HUES6 (cell line): Measurements from ENCODE around the gene ENKUR.

Source experiments
- H3K27ac ChIP-seq: 2 replicates; pipeline ENCODE4 v1.7.0; 2013; ENCODE audit warnings: low read depth, mild to moderate bottlenecking, low read length, inconsistent platforms
- H3K27me3 ChIP-seq: 2 replicates; pipeline ENCODE4 v1.6.1; 2013; ENCODE audit warnings: low read length; ENCODE audit not compliant: control insufficient read depth, insufficient read depth
- H3K36me3 ChIP-seq: 2 replicates; pipeline ENCODE4 v1.6.1; 2013; ENCODE audit warnings: low read length; ENCODE audit not compliant: control insufficient read depth, insufficient read depth
- H3K4me1 ChIP-seq: 2 replicates; pipeline ENCODE4 v1.6.1; 2013; ENCODE audit warnings: low read length; ENCODE audit not compliant: control insufficient read depth, insufficient read depth
- H3K4me3 ChIP-seq: 2 replicates; pipeline ENCODE4 v1.5.1; 2013; ENCODE audit warnings: low read depth, low read length
- H3K9ac ChIP-seq: one replicate; pipeline ENCODE4 v1.6.1; 2013; ENCODE audit warnings: mild to moderate bottlenecking, low read length
- H3K9me3 ChIP-seq: 2 replicates; pipeline ENCODE4 v1.6.1; 2013; ENCODE audit warnings: low read depth, low read length; ENCODE audit not compliant: control insufficient read depth, insufficient read depth

Gene ENKUR, protein sequence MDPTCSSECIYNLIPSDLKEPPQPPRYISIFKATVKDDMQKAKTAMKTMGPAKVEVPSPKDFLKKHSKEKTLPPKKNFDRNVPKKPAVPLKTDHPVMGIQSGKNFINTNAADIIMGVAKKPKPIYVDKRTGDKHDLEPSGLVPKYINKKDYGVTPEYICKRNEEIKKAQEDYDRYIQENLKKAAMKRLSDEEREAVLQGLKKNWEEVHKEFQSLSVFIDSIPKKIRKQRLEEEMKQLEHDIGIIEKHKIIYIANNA

DNA sequence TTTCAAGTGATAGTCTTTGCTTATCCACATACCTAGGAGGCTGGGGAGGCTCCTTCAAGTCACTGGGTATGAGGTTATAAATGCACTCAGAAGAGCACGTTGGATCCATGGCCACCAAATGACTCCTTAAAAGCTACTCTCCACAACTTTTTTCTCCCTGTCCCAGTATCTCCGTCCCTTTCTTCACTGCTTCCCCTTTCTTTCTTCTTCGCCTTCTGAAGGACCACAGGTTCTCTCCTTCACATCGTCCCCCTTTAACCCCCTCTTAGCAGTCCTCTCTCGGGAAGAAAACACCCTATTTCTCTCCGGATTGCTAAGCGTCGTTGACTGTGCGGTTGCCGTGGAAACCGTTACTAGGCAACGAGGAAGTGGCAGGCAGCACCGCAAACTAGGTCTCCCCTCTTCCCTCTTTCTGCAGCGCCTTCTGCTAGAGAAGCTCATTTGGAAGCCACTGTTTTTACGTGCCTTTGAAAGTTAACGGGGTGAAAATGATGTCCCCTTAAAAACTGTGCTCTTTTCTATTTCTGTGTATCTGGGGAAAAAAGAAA lies at the start of gene ENKUR:
ENKUR (minus strand) TSS at position 331 of the 548 bp plus-strand sequence; CDS start at position 109, 222 bp downstream.
- Histone ChIP-seq H3K27ac (peak within 1 kb of the TSS; percentile 45; the same call in 1 of the 2 replicates), H3K27me3 (no peaks in the 10 kb centered on the region), H3K9ac (peak within 1 kb of the TSS; percentile 91), H3K4me3 (peak within 1 kb of the TSS; percentile 82), H3K36me3 (no peaks in the 10 kb centered on the region), H3K4me1 (0 out of 2 replicates have a peak, but pooled peaks cover 6% of the 10 kb centered on the region), H3K9me3 (no peaks in the 10 kb centered on the region)

DNA sequence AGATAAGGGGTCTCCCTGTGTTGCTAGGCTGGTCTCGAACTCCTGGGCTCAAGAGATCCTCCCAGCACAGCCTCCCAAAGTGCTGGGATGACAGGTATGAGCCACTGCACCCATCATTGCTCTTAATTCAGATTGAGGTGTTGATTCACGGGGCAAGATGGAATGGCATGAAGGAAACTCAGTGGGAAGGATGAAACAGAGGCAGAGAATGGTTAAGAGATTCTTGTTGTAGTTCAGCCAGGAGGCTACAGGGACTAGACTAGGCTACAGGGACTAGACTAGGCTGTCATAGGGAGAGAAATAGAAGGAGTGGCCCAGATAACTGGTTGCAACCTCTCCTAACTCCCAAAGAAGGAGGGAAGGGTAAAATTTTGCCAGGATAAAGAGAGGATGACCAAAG lies 48.4 kb upstream of the ENKUR start:
- H3K4me1 ChIP-seq = peaks cover 27% of the 10 kb centered on the region
- H3K36me3 ChIP-seq = no peaks in the 10 kb centered on the region
- H3K27ac ChIP-seq = no peak overlapping the region
- no peak overlapping the region for H3K9ac ChIP-seq
- H3K9me3 ChIP-seq = no peaks in the 10 kb centered on the region
- peaks cover 16% of the 10 kb centered on the region for H3K27me3 ChIP-seq
- no peak overlapping the region for H3K4me3 ChIP-seq

DNA sequence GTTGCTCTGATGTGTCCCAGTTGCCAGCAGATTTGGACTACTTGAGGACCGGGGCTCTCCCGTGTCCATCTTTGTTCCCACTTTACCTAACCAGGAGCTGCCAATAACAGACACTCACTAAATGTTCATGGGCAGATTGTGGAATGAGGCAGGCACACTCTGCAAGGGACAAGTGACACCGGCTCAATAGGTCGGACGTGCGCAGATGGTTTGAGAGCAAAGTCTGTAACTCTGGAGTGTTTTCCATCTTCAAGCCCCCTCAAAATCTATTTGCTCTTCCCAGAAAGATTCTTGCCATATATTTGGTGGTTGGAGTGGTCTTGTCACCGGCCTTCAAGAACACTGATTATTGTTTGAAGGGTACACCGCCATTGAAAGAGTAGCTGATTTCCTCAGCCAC lies 47.7 kb upstream of the ENKUR start:
- Histone ChIP-seq H3K36me3 (no peaks in the 10 kb centered on the region), H3K27ac (no peak overlapping the region)

DNA sequence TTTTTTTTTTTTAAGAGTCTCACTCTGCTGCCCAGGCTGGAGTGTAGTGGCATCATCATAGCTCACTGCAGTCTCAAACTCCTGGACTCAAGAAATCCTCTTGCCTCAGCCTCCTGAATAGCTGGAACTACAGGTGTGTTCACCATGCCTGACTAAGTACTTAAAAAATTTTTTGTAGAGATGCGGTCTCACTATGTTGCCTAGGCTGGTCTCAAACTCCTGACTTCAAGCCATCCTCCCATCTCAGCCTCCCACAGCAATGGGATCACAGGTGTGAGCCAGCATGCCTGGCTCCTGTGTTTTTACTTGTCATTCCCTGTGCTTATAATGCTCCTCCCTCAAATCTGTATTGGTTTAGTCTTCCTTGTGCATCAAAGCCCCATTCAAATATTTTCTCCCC lies 47.2 kb upstream of the ENKUR start:
- no peaks in the 10 kb centered on the region for H3K9me3 ChIP-seq
- no peak overlapping the region for H3K9ac ChIP-seq
- H3K27me3 ChIP-seq = peaks cover 8% of the 10 kb centered on the region; the same call in 1 of the 2 replicates
- no peak overlapping the region for H3K27ac ChIP-seq
- peaks cover 18% of the 10 kb centered on the region for H3K4me1 ChIP-seq
- H3K36me3 ChIP-seq = no peaks in the 10 kb centered on the region
- no peak overlapping the region for H3K4me3 ChIP-seq

More for the DNA sequence above, 47.7 kb upstream of the ENKUR start:
- Histone ChIP-seq H3K9me3 (no peaks in the 10 kb centered on the region), H3K4me1 (peaks cover 23% of the 10 kb centered on the region), H3K4me3 (no peak overlapping the region), H3K9ac (no peak overlapping the region), H3K27me3 (peaks cover 8% of the 10 kb centered on the region; the same call in 1 of the 2 replicates)

DNA sequence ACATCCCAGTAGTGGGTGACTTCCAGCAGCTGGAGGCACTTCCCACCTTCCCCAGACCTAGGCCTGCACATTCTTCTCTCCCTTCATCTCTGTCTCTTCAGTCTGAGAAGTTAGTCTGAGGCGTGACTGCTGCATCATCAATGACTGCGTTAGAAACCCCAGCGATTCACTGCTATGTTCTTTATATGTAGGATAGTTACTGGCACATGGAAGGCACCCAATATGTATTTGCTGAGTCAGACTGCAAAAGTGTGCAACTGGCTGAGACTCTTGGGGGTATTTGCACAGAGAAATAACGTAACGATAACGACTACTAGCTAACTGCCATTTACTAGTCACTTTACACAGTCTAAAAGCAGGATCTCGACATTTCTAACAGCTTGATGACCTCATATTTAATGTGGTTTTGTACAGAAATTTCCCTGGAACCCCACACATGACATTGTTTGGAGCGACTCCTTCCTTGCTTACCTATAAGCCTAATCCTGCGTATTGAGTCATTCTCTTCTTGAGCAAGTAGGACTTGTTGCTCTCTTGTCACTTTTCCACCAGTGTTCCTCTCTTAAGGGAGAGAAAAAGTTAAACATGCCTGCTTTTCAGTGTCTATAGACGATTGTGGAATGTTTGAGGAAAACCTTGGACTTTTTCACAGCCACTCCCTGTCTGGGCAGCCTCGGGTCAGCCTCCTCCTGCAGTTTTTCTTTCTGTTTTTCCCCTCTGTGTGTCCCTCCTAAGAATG lies 45.9 kb upstream of the ENKUR start:
- peaks cover 13% of the 10 kb centered on the region; the same call in 1 of the 2 replicates for H3K4me1 ChIP-seq
- no peaks in the 10 kb centered on the region for H3K36me3 ChIP-seq
- no peak overlapping the region for H3K27ac ChIP-seq
- no peaks in the 10 kb centered on the region; the same call in 1 of the 2 replicates for H3K27me3 ChIP-seq
- H3K9me3 ChIP-seq = no peaks in the 10 kb centered on the region
- peak overlapping the region; percentile 27 for H3K9ac ChIP-seq
- no peak overlapping the region for H3K4me3 ChIP-seq

DNA sequence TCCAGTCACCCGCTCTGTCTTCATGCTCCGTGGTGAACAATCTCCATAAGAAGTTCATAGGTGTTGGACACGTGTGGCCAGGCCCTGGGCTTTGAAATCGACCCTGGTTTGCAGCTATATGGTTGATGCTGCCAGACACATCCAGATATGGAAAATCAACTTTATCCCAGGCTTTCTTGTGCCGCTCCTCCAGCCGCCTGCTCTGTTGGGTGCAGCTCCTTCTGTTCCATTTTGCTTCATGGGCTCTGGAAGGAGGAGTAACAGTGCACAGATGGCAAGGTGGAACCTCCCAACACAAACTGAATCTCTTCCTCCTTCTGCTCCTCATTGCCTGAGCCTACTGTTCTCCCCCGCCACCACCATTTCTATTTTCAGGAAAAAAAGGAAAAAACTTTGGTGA lies 45.2 kb upstream of the ENKUR start:
- Histone ChIP-seq H3K9ac (no peak overlapping the region), H3K4me1 (peaks cover 13% of the 10 kb centered on the region; the same call in 1 of the 2 replicates), H3K27me3 (no peaks in the 10 kb centered on the region), H3K36me3 (no peaks in the 10 kb centered on the region), H3K4me3 (no peak overlapping the region), H3K9me3 (no peaks in the 10 kb centered on the region), H3K27ac (no peak overlapping the region)

DNA sequence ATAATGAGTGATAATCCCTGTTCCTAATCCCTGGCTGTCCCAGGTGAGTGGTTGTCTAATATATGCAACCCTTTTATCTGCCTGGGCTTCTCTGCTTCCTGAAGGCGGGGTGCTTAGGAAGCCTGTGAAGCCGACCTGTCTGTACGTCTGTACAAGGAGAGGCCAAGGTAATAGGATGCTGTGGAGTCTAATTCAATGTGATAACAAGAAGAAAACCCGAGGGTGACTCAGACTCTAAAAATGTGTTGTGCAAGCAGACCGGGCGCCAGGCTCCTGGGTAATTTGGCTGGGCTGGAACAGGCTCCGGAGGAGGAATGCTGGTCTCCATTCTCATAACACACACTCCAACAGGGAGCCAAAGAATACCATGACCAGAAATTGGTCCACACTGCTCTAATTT lies 44.0 kb upstream of the ENKUR start:
- no peaks in the 10 kb centered on the region for H3K9me3 ChIP-seq
- H3K4me3 ChIP-seq = no peak overlapping the region
- H3K9ac ChIP-seq = no peak overlapping the region
- H3K4me1 ChIP-seq = peaks cover 13% of the 10 kb centered on the region; the same call in 1 of the 2 replicates
- H3K27ac ChIP-seq = no peak overlapping the region
- H3K36me3 ChIP-seq = no peaks in the 10 kb centered on the region
- H3K27me3 ChIP-seq = no peaks in the 10 kb centered on the region

DNA sequence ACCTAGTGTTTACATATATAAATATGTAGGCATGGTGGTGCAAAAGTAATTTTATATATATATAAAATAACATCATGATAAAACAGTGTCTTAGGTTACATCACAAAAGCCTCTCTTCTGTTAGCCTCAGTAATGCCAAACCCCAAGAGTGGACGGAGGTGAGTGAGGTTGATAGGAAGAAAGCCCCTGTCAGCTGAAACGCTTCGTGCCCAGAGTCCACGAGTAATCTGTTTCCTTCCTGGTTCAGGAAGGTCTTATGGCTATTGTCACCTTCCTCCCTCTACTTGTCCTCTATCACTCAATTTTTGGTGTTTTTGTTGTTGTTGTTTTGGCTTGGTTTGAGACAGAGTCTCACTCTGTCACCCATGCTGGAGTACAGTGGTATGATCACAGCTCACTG lies 41.9 kb upstream of the ENKUR start:
- Histone ChIP-seq H3K27me3 (no peaks in the 10 kb centered on the region), H3K4me1 (peaks cover 13% of the 10 kb centered on the region; the same call in 1 of the 2 replicates), H3K9me3 (no peaks in the 10 kb centered on the region), H3K36me3 (no peaks in the 10 kb centered on the region), H3K27ac (no peak overlapping the region), H3K4me3 (no peak overlapping the region), H3K9ac (no peak overlapping the region)

DNA sequence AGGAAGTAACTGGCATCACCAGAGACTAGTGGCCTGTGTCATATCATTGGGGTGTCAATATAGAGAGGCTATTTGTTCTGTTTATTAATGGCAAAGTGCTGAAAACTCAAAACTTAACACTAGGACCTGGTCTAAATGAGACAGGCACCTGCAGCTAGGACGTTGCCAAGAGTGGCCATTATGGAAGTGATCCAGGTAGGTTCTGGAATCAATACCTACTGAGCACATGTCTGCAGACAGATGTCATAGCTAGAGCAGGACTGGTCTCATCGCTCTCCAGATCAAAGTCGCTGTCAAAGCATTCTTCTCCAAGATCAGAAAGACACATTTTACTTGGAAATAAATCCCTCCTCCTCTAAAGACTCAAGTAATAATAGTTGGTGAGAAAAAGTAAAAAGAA lies 40.8 kb upstream of the ENKUR start:
- H3K9me3 ChIP-seq = no peaks in the 10 kb centered on the region
- H3K27me3 ChIP-seq = no peaks in the 10 kb centered on the region
- peaks cover 5% of the 10 kb centered on the region; the same call in 1 of the 2 replicates for H3K4me1 ChIP-seq
- no peak overlapping the region for H3K4me3 ChIP-seq
- no peaks in the 10 kb centered on the region for H3K36me3 ChIP-seq
- no peak overlapping the region for H3K27ac ChIP-seq
- H3K9ac ChIP-seq = no peak overlapping the region

DNA sequence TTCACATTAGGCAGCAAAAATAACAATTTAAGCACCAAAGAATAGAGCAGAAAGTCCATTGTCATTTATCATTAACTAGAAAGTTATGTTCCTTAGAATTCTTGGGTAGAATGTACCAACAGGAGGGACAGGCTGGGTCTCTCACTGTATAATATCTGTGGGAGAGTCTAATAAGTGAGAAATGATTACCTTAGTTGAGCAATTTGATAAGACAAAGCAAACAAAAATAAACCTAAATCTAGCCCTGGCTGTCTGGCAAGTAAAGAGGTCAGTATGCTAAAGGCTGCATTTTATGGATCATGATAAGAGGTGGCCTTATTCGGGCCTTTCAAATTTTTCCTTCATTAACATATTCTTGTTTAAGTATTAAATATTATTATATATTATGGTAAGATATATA lies 36.1 kb upstream of the ENKUR start:
- Histone ChIP-seq H3K4me3 (no peak overlapping the region), H3K36me3 (no peaks in the 10 kb centered on the region), H3K27ac (no peak overlapping the region), H3K4me1 (no peaks in the 10 kb centered on the region), H3K27me3 (no peaks in the 10 kb centered on the region), H3K9ac (no peak overlapping the region), H3K9me3 (0 out of 2 replicates have a peak, but pooled peaks cover 2% of the 10 kb centered on the region)

DNA sequence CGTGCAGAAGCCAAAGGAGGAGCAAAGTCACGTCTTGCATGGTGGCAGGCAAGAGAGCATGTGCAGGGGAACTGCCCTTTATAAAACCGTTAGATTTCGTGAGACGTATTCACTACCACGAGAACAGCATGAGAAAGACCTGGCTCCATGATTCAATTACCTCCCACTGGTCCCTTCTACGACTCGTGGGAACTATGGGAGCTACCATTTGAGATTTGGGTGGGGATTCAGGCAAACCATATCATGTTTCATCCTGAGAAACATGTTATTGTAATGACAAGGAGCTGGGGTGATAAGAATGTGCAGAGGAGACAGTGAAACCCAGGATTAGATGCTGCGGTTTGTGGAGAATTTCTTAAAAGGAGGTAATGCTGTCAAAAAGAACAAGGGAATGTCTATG lies 34.4 kb upstream of the ENKUR start:
- Histone ChIP-seq H3K9ac (no peak overlapping the region), H3K4me1 (no peaks in the 10 kb centered on the region), H3K36me3 (no peaks in the 10 kb centered on the region), H3K27me3 (no peaks in the 10 kb centered on the region), H3K27ac (no peak overlapping the region), H3K4me3 (no peak overlapping the region), H3K9me3 (0 out of 2 replicates have a peak, but pooled peaks cover 2% of the 10 kb centered on the region)
